ENCODE results near the gene ANKRD11.

Gene ANKRD11

GRCh38 chr16:89444728-89445127 is 45.6 kb downstream of the ANKRD11 start:
- Histone ChIP-seq H3K27ac (no peak overlapping the region), H3K36me3 (no peaks in the 10 kb centered on the region), H3K9me3 (ENCODE audit: severe bottlenecking) (no peaks in the 10 kb centered on the region), H3K27me3 (ENCODE audit: insufficient read depth, low read depth, severe bottlenecking) (no peaks in the 10 kb centered on the region), H3K4me3 (ENCODE audit: low read depth, low read length) (no peak overlapping the region)
- no peak for TF ChIP-seq CTCF (IDR thresholded peaks at IDR 0.05; ENCODE audit: low read depth, low read length)
- DNase-seq: no peak

GRCh38 chr16:89444151-89444723 is 46.1 kb downstream of the ANKRD11 start:
- H3K27ac ChIP-seq: no peak overlapping the region
- no peaks in the 10 kb centered on the region for H3K9me3 ChIP-seq (ENCODE audit: severe bottlenecking)
- TF ChIP-seq CTCF (IDR thresholded peaks at IDR 0.05; ENCODE audit: low read depth, low read length): no peak
- H3K27me3 ChIP-seq (ENCODE audit: insufficient read depth, low read depth, severe bottlenecking): no peaks in the 10 kb centered on the region
- no peaks in the 10 kb centered on the region for H3K36me3 ChIP-seq
- no peak for DNase-seq
- no peak overlapping the region for H3K4me3 ChIP-seq (ENCODE audit: low read depth, low read length)

GRCh38 chr16:89443727-89444084 is 46.7 kb downstream of the ANKRD11 start:
- no peaks in the 10 kb centered on the region for H3K9me3 ChIP-seq (ENCODE audit: severe bottlenecking)
- H3K27me3 ChIP-seq (ENCODE audit: insufficient read depth, low read depth, severe bottlenecking): no peaks in the 10 kb centered on the region
- H3K36me3 ChIP-seq: no peaks in the 10 kb centered on the region
- no peak for TF ChIP-seq CTCF (IDR thresholded peaks at IDR 0.05; ENCODE audit: low read depth, low read length)
- H3K27ac ChIP-seq: no peak overlapping the region
- H3K4me3 ChIP-seq (ENCODE audit: low read depth, low read length): no peak overlapping the region
- DNase-seq: no peak

GRCh38 chr16:89442990-89443726 is 47.2 kb downstream of the ANKRD11 start:
- no peak for DNase-seq
- no peak overlapping the region for H3K27ac ChIP-seq
- no peak for TF ChIP-seq CTCF (IDR thresholded peaks at IDR 0.05; ENCODE audit: low read depth, low read length)

GRCh38 chr16:89442588-89442987 is 47.8 kb downstream of the ANKRD11 start:
- Histone ChIP-seq H3K36me3 (no peaks in the 10 kb centered on the region), H3K4me3 (ENCODE audit: low read depth, low read length) (no peak overlapping the region), H3K9me3 (ENCODE audit: severe bottlenecking) (no peaks in the 10 kb centered on the region), H3K27me3 (ENCODE audit: insufficient read depth, low read depth, severe bottlenecking) (no peaks in the 10 kb centered on the region), H3K27ac (no peak overlapping the region)
- DNase-seq: no peak
- TF ChIP-seq CTCF (IDR thresholded peaks at IDR 0.05; ENCODE audit: low read depth, low read length): no peak

More at GRCh38 chr16:89442990-89443726, 47.2 kb downstream of the ANKRD11 start:
- Histone ChIP-seq H3K4me3 (ENCODE audit: low read depth, low read length) (no peak overlapping the region), H3K9me3 (ENCODE audit: severe bottlenecking) (no peaks in the 10 kb centered on the region), H3K27me3 (ENCODE audit: insufficient read depth, low read depth, severe bottlenecking) (no peaks in the 10 kb centered on the region), H3K36me3 (no peaks in the 10 kb centered on the region)
